Effector CD8-positive, alpha-beta T cell (primary cell): ENCODE data around the gene BLACAT1.
A peak's percentile ranks its signal among the peaks of the same experiment; 100 is the strongest.
"Not testable (repeated sequence)": the region's sequence is repeated elsewhere in the genome, so short reads cannot be mapped to it uniquely, and the experiment has no call there.

Experiments used
- DNase-seq: peaks from one replicate; lab custom pipeline; 2025; lab: John Stamatoyannopoulos, UW

BLACAT1 gene

GRCh38 chr1:205441716-205442050 lies 14.2 kb downstream of the BLACAT1 start:
- DNase-seq: no peak

- no peak for DNase-seq
Observed at GRCh38 chr1:205441318-205441633, 14.6 kb downstream of the BLACAT1 start.

GRCh38 chr1:205440476-205441317 lies 15.1 kb downstream of the BLACAT1 start:
- peak; percentile 30 for DNase-seq

- no peak for DNase-seq
Observed at GRCh38 chr1:205440121-205440475, 15.7 kb downstream of the BLACAT1 start.

GRCh38 chr1:205438213-205439158 lies 17.4 kb downstream of the BLACAT1 start:
- no peak for DNase-seq

- DNase-seq: no peak
Observed at GRCh38 chr1:205437570-205437969, 18.3 kb downstream of the BLACAT1 start.

- no peak for DNase-seq
Observed at GRCh38 chr1:205436776-205437410, 19.0 kb downstream of the BLACAT1 start.

- no peak for DNase-seq
Observed at GRCh38 chr1:205435578-205436573, 20.0 kb downstream of the BLACAT1 start.

- no peak for DNase-seq
Observed at GRCh38 chr1:205434738-205435137, 21.1 kb downstream of the BLACAT1 start.

- not testable (repeated sequence) for DNase-seq
Observed at GRCh38 chr1:205432692-205433091, 23.2 kb downstream of the BLACAT1 start.

- no peak for DNase-seq
Observed at GRCh38 chr1:205432116-205432515, 23.7 kb downstream of the BLACAT1 start.

GRCh38 chr1:205430696-205431305 lies 25.0 kb downstream of the BLACAT1 start:
- peak; percentile 35 for DNase-seq

GRCh38 chr1:205429762-205430695 lies 25.8 kb downstream of the BLACAT1 start:
- DNase-seq: no peak

- no peak for DNase-seq
Observed at GRCh38 chr1:205424901-205425600, 30.8 kb downstream of the BLACAT1 start.

GRCh38 chr1:205423814-205424399 lies 31.9 kb downstream of the BLACAT1 start:
- DNase-seq: no peak

GRCh38 chr1:205422993-205423642 lies 32.7 kb downstream of the BLACAT1 start:
- no peak for DNase-seq

- DNase-seq: no peak
Observed at GRCh38 chr1:205421798-205422197, 34.0 kb downstream of the BLACAT1 start, which contains the start of gene LEMD1. Gene LEMD1, minus strand, starts transcription at chr1:205422056. Its CDS starts 1,520 bp downstream, at chr1:205420536.

- no peak for DNase-seq
Observed at GRCh38 chr1:205420938-205421337, 34.9 kb downstream of the BLACAT1 start.
